Suprapubic skin (tissue), 4 donors: ENCODE data around the gene EXPH5. TPM values are rescaled to one million over a fixed set of nuclear protein-coding genes. Genes with fewer than 3 reads are reported as not detected.

Experiments
- DNase-seq, 2 donors: peaks; one replicate each; pipeline ENCODE4 v3.0.0-alpha.2; 2019; ENCODE audit warnings: low spot score in 2 of 2
- H3K27ac ChIP-seq: fragments of 200-600 bp; sonication (generic); one replicate; pipeline ENCODE4 v1.5.1; 2019
- H3K27me3 ChIP-seq: fragments of 200-600 bp; sonication (generic); one replicate; pipeline ENCODE4 v1.5.1; 2019
- H3K36me3 ChIP-seq: fragments of 200-600 bp; sonication (generic); one replicate; pipeline ENCODE4 v1.5.1; 2019
- H3K4me1 ChIP-seq: fragments of 200-600 bp; sonication (generic); one replicate; pipeline ENCODE4 v1.5.1; 2019
- H3K4me3 ChIP-seq: fragments of 200-600 bp; sonication (generic); one replicate; pipeline ENCODE4 v1.5.1; 2019; ENCODE audit warnings: mild to moderate bottlenecking
- H3K9me3 ChIP-seq: fragments of 200-600 bp; sonication (generic); one replicate; pipeline ENCODE4 v1.5.1; 2019
- CTCF ChIP-seq, 2 donors: fragments of 200-600 bp in 1 of 2; fragments of 450-650 bp in 1 of 2; sonication (generic) in 1 of 2; IDR thresholded peaks; one replicate each; pipeline ENCODE4 v1.5.1; 2016 to 2019; ENCODE audit warnings: antibody characterized with exemption in 2 of 2, mild to moderate bottlenecking in 1 of 2, moderate library complexity in 1 of 2
- EP300 ChIP-seq: sonication (generic); formaldehyde crosslinking; IDR thresholded peaks from one replicate; pipeline ENCODE4 v1.6.1; 2017; ENCODE audit warnings: antibody characterized with exemption
- POLR2A ChIP-seq, 2 donors: fragments of 450-650 bp; IDR thresholded peaks; one replicate each; pipeline ENCODE4 v1.6.1; 2017; ENCODE audit warnings: antibody characterized with exemption in 2 of 2, mild to moderate bottlenecking in 2 of 2, moderate library complexity in 2 of 2
- POLR2AphosphoS5 ChIP-seq, 3 donors: sonication (generic); formaldehyde crosslinking; IDR thresholded peaks; one replicate each; pipeline ENCODE4 v1.6.1; 2017; ENCODE audit warnings: antibody characterized with exemption in 3 of 3
- WGBS: methylation state at CpG from one replicate; pipeline ENCODE4 v1.1.5; 2018; 5-methylcytosine and 5-hydroxymethylcytosine counted together
- total RNA-seq, 4 donors: library from RNA; depleted of rRNA; stranded (reverse); fragments of >200 nt; gene quantifications; one replicate each; pipeline ENCODE4 v1.1.0, GENCODE V29; 2016

The EXPH5 gene
- total RNA-seq, 4 donors from 2014 or later = 120 to 232 (median 149) TPM

GRCh38 chr11:108527382-108527781 lies 66.2 kb downstream of the EXPH5 start:
- no peak for TF ChIP-seq EP300
- no peak for TF ChIP-seq POLR2A (IDR thresholded peaks at IDR 0.05)
- TF ChIP-seq POLR2AphosphoS5 (IDR thresholded peaks at IDR 0.05) = no peak
- no peak for TF ChIP-seq CTCF (IDR thresholded peaks at IDR 0.05)
- peaks cover 14% of the 10 kb centered on the region for H3K36me3 ChIP-seq
- 85% methylated on average over 6 of the region's 6 CpGs for WGBS
- no peaks in the 10 kb centered on the region for H3K9me3 ChIP-seq
- H3K4me3 ChIP-seq = no peak overlapping the region
- H3K27me3 ChIP-seq = no peaks in the 10 kb centered on the region
- no peaks in the 10 kb centered on the region for H3K4me1 ChIP-seq
- DNase-seq = no peak
- no peak overlapping the region for H3K27ac ChIP-seq

GRCh38 chr11:108525161-108525560 lies 68.4 kb downstream of the EXPH5 start:
- 76% methylated on average over 1 of the region's 1 CpG for WGBS
- DNase-seq = no peak
- no peaks in the 10 kb centered on the region for H3K9me3 ChIP-seq

GRCh38 chr11:108524422-108524821 lies 69.1 kb downstream of the EXPH5 start:
- no peak for DNase-seq
- Histone ChIP-seq H3K27me3 (no peaks in the 10 kb centered on the region), H3K27ac (no peak overlapping the region), H3K4me1 (no peaks in the 10 kb centered on the region), H3K36me3 (peaks cover 14% of the 10 kb centered on the region), H3K4me3 (no peak overlapping the region), H3K9me3 (no peaks in the 10 kb centered on the region)
- TF ChIP-seq POLR2A (IDR thresholded peaks at IDR 0.05) (no peak), EP300 (no peak), CTCF (IDR thresholded peaks at IDR 0.05) (no peak), POLR2AphosphoS5 (IDR thresholded peaks at IDR 0.05) (no peak)

More at GRCh38 chr11:108525161-108525560, 68.4 kb downstream of the EXPH5 start:
- Histone ChIP-seq H3K36me3 (peaks cover 14% of the 10 kb centered on the region), H3K4me3 (no peak overlapping the region), H3K27me3 (no peaks in the 10 kb centered on the region), H3K27ac (no peak overlapping the region), H3K4me1 (no peaks in the 10 kb centered on the region)
- TF ChIP-seq CTCF (IDR thresholded peaks at IDR 0.05) (no peak), POLR2AphosphoS5 (IDR thresholded peaks at IDR 0.05) (no peak), EP300 (no peak), POLR2A (IDR thresholded peaks at IDR 0.05) (no peak)

GRCh38 chr11:108522318-108522717 lies 71.2 kb downstream of the EXPH5 start:
- no peaks in the 10 kb centered on the region for H3K9me3 ChIP-seq
- no peak overlapping the region for H3K27ac ChIP-seq
- peaks cover 19% of the 10 kb centered on the region for H3K36me3 ChIP-seq
- DNase-seq = no peak
- TF ChIP-seq POLR2A (IDR thresholded peaks at IDR 0.05) = no peak
- no peak for TF ChIP-seq EP300
- TF ChIP-seq CTCF (IDR thresholded peaks at IDR 0.05) = no peak
- no peak for TF ChIP-seq POLR2AphosphoS5 (IDR thresholded peaks at IDR 0.05)
- no peaks in the 10 kb centered on the region for H3K27me3 ChIP-seq
- WGBS = 57% methylated on average over 1 of the region's 1 CpG
- H3K4me3 ChIP-seq = no peak overlapping the region
- no peaks in the 10 kb centered on the region for H3K4me1 ChIP-seq

GRCh38 chr11:108518581-108518980 lies 75.0 kb downstream of the EXPH5 start:
- Histone ChIP-seq H3K27ac (no peak overlapping the region), H3K4me3 (no peak overlapping the region), H3K9me3 (no peaks in the 10 kb centered on the region), H3K4me1 (no peaks in the 10 kb centered on the region), H3K36me3 (peaks cover 32% of the 10 kb centered on the region), H3K27me3 (no peaks in the 10 kb centered on the region)
- DNase-seq = no peak
- no peak for TF ChIP-seq CTCF (IDR thresholded peaks at IDR 0.05)
- TF ChIP-seq EP300 = no peak
- TF ChIP-seq POLR2A (IDR thresholded peaks at IDR 0.05) = no peak
- 45% methylated on average over 10 of the region's 10 CpGs for WGBS
